GM19025 (cell line): Measurements from ENCODE around the gene CHID1.

ENCODE experiments used
- ATAC-seq: cut with Tn5 transposase; IDR thresholded peaks from one replicate; pipeline ENCODE4 v1.9.1; 2021; ENCODE audit warnings: mild to moderate bottlenecking, low read depth, moderate library complexity; ENCODE audit not compliant: unreplicated experiment

The CHID1 gene

DNA sequence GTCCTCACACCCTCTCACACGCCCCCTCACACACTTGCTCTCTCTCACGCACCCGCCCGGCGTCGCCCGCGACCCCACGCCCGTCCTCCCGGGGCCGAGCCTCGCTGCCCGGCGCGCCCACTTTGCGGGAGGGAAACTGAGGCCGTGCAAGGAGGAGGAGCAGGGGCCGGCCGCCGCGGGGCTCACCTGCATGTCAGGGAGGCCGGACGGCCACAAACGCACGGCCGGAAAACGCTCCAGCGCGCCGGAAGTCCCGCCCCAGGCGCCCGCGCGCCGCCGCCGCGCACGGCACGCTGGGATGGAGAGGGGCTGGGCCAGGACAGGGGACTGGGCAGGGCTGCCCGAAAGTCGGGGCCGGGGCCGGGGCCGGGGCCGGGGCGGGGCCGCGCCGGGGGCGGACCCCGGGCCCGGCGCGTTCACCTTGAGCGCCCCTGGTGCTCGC, at the start of gene CHID1:
TSS of gene CHID1 (minus strand) at position 222 of the 442 bp plus-strand sequence. CDS start 5,994 bp downstream, outside the sequence.
- ATAC-seq = peak; percentile 87

DNA sequence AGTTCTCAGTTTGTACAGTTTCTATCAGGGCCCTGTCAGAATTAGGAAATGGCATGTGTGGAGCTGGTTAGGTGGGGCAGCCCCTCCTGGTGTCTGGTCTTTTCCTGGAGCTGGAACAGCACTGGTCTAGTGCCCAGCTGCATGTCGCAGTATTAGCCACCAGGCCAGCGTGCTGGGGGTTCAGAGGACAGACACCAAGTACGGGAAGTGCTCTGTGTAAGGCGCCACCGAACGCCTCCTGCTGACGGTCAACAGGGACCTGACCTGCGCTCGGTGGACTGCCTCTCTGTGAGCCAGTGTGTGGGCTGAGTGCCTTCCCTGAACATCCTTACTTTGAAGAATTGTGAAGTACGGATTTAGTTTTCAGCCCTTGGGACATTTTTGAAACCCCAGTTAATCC, 49.0 kb upstream of the CHID1 start:
- no peak for ATAC-seq

DNA sequence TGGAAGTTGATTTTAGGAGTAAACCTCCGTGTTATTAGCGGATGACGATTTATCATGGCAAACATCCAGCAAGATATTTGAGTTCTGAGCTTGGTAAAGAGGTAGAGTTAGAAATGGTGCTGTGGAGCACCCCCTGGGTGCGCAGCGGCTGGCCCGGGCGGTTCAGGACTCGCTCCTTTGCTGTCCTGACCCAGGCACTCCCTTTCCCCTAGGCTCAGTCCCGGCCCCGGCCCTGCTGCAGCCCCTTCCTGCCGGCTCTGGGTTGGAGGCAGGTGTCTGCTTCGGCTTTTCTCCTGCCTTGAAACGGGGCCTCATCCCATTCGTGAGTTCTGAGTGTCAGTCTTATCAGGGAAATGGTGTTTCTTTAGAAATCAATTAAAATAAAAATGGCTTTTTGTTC, 48.4 kb upstream of the CHID1 start:
- no peak for ATAC-seq

DNA sequence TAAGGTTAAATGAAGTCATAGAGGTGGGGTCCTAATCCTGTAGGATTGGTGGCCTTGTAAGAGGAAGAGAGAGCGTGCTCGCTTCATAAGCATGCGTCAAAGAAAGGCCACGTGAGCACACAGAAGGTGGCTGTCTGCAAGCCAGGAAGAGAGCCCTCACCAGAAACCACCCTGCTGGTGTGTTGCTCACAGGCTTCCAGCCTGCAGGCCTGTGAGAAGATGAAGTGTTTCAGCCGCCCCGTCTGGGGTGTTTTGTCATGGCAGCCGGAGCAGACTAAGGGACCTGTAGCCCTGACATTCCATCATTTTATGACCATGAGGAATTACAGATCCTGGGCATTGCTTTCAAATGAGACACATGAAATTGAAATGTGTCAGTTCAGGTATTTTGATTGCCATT, 47.5 kb upstream of the CHID1 start:
- no peak for ATAC-seq

DNA sequence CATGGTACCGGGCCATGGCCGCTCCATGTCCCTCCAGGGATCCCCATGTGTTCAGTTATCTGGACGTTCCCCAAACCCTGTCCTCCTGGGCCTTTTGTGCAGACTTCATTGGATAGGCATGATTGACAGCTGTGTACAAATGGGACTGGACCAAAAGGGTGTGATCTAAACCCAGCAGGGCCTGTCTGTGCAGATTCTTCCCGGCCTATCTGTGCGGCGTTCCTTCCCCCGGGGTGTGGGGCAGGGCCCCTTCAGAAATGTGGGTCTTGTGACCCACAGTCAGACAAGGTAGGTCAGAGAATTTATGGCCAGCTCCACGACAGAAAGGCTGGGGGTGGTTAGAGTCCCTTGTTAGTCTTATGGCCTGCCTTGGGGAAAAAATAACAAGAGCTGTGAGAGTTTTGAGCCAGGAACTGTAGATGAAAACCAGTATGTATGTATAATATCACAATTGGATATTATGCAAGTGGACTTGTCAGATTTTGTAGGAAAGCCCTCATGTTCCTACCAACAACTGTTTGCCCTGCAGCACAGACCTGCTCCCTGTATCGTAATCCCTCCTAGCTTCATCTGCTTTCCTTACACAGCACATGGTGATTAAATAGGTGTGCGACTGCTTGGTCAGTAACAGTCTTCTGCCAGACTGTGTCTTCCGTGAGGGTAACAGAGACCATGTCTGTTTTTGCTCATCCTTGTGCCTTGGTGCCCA, 46.8 kb upstream of the CHID1 start:
- ATAC-seq = no peak

DNA sequence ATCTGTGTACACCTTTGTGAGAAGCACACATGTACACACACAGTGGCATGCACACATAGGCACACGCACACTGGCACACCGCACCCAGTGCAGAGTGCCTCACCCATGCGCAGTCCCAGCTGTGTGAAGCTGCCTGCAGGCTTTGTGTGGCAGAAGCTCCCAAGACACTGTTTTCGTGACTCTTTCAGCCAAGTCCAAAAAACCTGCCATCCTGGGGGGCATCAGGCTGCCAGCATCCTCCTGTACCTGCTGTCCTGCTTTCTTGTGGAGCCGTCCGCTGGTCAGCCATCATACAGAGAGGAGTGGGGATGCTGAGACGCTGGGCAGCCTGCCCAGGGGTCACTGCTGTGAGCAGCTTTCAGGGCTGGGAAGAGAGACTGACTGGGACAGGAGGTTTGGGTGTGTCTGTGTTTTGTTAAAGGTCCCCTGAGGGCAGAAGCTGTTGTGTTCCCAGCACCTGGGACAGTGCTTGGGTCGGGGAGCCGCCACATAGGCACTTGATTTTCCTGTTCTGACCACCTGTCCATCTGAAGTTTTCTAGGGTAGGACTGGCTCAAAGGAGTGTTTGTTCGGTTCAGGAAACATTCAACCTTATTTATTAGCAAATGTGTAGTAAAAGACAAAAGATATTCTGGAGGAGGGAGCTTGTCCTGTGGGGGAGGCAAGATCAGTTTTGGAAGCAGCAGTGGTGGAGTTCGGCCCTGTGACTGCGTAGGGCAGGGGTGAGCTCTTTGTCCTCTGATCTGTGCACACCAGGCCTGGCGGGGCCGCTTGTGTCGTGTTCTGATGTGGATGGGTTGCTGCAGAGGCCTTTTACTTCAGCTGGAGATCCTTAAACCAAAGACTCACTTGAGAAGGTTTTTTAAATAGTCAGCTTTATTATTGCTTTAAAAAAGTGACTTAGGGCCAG, 44.8 kb upstream of the CHID1 start:
- ATAC-seq = no peak

DNA sequence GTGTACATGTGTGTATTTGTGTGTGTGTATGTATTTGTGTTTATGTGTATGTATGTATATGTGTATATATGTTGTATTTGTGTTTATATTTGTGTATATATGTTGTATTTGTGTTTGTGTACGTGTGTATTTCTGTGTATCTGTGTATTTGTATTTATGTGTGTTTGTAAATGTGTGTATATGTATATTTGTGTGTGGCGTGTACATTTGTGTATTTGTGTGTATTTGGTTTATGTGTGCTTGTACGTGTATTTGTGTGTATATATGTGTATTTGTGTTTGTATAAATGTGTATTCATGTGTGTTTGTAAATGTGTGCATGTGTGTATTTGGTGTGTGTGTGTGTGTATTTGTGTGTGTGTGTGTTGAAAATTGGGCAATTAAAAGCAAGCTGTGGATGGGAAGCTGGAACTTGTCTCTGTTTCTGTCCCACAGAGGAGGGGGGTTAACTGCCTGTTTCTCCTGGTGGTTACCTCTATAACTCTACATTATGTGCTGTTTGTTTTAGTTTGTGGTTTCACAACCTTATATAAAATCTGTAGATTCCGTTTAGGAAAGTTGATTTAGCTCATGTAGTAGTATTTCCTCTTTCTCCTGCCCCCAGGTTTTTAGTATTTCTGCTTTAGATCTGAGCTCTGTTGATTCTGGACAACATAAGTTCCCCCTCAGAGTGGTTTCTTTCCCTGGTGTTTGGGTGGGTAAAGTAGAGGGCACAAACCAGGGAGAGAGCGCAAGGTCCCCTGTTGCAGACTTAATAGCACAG, 44.0 kb upstream of the CHID1 start:
- ATAC-seq = no peak

DNA sequence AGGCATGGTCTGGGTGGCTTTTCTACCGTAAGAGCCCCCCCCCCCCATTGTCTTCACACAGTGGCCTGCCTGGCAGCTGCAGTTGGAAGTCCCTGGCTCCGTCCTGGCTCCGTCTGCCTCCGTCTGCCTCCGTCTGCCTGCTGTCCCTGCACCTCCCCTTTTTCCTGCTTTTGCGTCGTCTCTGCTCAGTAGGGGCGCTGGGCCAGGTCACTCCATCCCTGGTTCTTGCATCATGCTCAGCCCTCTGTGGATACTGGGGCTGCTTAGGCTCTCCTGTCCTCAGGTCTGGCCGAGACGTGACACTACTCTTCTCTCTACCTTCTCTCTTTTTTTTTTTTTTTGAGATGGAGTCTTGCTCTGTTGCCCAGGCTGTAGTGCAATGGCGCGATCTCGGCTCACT, 42.9 kb upstream of the CHID1 start:
- no peak for ATAC-seq

DNA sequence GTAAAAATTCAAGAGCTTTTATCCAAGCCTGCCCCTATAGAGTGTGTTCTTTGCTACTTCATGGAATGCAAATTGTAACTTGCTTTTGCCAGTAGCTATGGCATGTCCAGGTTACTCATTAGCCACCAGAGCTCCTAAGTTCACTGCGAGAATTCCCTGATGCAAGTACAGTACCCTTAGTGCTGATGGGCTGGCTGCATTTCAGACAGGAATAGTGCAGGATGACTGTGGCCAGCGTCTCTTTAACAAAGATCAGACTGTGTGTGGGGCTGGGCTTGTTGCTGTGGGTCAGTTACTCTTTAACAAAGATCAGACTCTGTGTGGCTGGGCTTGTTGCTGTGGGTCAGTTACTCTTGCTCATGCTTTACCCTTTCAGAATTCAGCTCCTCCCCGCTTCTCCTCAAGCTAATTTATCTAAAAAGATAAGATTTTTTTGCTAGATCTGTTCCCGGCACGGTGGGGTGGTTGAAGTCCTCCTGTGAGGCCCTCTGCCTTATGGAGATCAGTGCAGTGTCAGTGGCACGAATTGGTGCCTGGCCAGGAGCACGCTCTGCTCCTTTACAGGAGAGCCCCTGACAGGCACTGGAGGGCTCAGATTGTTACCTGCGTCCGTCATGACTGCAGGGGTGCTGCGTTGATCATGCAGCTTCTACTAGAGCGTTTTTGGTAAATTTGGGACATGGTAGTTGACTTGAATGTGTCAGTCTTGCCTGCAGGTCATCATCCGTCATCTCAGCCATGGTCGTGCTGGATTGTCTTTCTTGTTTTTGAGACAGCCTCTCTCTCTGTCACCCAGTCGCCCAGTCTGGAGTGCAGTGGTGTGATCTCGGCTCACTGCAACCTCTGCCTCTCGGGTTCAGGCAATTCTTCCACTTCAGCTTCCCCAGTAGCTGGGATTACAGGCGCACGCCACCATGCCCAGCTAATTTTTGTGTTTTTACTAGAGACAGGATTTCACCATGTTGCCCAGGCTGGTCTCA, 42.1 kb upstream of the CHID1 start:
- ATAC-seq = no peak

DNA sequence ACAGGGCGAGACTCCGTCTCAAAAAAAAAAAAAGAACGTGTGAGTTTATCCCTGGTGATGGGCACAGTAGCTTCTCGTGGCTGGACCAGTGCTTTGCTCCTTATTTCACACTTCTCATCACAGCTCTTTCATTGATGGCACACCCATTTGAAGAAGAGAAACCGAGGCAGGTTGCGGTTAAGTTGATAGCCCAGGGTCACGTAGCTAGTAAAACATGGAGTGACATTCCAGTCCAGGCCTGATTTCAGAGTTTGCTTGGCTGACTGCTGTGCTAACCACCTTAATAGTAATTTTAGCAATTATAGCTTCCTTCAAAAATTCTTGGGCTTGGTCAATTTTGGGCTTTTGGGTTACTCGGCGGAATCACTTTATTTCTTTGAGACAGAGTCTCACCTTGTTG, 40.9 kb upstream of the CHID1 start:
- ATAC-seq = no peak

DNA sequence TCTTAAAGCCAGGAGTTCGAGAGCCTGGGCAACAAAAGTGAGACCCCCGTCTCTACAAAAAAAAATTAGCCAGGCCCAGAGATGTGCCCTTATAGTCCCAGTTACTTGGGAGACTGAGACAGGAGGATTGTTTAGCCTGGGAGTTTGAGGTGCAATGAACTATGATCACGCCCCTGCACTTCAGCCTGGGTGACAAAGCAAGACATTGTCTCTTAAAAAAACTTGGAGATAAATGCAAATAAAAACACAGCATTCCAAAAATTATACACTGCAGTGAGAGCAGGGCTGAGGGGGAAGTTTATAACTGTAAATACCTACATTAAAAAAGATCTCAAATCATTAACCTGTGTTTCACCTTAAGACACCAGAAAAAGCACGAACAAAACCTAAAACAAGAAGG, 37.1 kb upstream of the CHID1 start:
- no peak for ATAC-seq

DNA sequence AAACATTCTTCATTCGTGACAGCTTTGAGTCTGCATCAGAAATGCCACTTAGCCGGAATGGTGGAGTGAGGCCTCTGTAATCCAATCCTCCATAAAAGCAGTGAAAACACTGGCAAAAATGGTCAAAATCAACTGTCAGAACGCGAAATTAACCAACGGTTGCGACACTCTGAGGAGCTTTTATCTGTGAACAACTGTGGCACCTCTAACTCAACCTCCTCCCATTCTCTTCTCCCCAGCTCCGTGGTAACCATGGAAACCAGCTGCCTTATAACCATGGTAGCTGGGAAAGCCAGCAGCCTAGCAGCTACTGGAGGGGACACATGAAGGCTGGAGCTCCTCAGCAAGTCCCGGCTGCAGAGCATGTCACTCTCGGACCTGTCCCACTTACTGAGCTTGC, 35.4 kb upstream of the CHID1 start:
- no peak for ATAC-seq

DNA sequence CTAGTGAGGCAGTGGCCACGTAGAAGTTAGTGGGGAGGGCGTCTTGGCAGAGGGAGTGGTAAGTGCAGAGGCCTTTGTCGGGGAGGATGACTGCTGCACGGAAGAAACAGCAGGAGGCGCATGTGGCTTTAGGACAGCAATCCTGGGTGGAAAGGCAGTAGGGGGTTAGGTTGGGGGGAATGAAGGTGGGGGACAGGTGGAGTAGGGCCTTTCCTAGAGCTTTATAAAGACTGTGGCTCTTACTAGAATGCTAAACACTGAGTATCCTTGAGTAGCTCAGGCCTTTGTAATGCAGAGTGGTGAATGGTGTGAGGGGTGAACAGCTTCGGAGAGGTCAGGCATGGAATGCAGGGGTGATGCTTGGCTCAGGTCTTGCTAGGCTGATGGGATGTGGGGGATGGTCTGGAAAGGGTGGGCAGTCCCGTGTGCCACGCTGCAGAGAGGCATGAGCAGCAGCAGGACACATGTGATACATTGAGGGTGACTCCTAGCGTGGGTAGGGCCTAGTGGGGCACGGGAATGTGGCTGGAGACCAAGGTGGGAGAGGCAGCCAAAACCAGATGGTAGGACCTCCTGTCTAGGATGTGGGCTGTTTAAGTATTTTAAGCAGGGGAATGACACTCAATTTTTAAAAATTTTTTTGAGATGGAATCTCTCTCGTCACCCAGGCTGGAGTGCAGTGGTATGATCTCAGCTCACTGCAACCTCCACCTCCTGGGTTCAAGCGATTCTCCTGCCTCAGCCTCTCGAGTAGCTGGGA, 34.3 kb upstream of the CHID1 start:
- no peak for ATAC-seq

DNA sequence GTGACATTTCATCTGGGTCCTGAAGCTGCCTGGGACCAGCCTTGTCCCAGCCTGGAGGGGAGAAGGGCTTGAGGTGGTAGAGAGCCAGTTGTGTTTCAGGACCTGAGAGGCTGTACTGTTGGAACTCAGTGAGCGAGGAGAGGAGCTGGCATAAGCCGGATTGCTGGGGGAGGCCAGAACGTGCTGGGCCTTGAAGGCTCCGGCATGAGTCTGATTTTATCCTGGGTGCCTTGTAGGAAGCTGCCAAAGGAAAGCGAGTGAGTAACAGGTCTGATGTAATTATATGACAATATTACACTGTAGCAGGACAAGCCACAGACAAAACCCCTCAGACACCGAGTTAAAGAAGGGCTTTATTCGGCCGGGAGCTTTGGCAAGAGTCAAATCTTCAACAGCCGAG, 32.2 kb upstream of the CHID1 start:
- ATAC-seq = no peak

DNA sequence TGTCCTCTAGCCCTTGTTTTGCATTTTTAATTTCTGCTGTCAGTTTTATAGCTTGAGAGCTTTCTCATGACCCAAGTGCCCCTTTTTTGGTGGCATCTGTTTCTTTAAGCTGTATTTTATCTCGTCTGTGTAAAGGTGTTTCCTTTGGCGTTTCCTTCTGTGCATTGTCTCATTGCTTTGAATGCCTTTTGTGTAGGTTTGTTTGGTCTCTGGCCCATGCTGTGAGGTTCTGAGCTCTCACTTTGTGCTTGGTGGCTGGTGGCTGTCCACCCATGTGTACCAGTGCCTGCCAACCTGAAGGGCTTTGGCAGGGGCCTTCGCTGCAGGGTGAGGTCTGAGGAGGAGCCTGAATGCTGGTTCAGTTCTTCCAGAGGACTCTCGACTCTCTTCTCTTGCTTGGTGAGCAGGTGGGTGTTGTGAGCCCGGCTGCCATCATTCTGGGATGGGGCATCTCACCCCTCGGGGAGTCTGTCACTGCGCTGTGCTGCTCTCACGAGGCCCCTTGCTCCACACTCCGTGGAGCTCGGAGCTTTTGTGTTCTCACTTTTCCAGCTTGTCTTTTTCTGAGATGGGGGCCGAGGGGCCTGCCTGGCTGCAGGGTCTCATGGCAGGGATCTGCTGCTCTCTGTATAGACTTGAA, 30.0 kb upstream of the CHID1 start:
- ATAC-seq = no peak

DNA sequence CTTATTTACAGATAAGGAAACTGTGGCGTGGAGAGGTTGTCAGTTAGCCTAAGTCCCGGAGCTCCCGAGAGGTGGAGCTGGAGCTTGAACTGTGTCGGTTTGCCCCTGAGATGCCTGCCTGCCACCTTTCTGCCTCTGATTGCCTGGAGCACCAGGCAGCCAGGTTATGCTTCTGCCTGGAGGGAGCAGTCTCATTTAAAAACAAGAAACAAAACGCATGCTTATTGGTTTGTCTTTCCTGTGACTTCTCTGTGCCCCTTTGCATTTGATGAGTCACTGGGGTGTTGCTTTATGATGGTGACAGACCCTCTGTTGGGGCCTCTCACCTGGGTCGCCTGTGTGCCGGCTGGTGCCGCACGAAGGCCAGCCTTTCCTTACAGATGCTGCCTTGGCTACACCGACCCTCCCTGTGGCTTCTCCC, 27.2 kb upstream of the CHID1 start:
- ATAC-seq = no peak

DNA sequence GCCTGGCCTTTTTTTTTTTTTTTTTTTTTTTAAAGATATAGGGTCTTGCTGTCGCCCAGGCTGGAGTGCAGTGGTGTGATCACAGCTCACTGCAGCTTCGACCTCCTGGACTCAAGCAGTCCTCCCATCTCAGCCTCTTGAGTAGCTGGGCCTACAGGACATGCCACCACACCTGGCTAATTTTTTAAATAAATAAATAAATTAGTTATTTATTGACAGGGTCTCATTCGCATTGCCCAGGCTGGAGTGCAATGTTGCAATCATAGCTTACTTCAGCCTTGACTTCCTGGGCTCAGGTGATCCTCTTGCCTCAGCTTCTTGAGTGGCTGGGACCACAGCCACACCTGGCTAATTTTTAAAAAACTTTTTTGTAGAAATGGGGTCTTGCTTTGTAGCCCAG, 25.6 kb upstream of the CHID1 start:
- no peak for ATAC-seq

DNA sequence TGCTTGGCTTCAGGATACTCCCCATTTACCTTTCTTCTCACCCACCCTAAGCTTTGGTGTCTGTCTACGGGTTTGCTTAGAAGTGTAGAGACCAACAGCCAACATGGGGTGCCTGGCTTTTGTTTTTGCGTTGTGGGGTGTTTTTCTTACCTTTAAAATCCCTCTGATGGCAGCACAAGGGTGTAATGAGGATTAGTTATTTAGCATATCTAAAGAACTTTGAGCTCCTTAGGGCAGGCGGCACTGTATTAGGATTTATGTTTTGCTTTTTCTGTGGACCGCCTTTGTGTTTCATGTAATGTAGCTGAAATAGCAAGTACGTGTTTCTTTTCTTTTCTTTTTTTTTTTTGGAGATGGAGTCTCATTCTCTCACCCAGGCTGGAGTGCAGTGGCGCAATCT, 23.9 kb upstream of the CHID1 start:
- no peak for ATAC-seq

DNA sequence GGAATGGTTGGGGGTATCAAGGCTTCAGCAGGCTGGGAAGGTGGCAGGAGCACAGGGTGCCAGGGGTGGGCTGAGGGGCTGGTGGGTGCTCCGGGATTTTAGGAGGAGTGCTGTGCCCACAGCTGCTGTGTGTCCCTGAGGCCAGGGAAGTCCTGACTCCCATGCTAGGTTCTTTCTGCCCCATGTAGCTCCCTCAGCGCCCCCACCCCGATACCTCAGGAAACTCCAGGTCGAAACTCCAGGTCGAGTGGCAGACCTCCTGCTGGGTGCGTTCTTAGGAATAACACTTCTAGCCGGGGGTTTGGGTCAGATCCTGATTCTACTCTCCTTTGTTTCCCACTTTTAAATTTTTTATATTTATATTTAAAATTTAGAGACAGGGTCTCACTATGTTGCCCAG, 23.3 kb upstream of the CHID1 start:
- no peak for ATAC-seq
